GM21367 (cell line): Measurements from ENCODE around the gene CCDC149.

ENCODE experiments used
- ATAC-seq: cut with Tn5 transposase; IDR thresholded peaks from one replicate; pipeline ENCODE4 v1.9.1; 2021; ENCODE audit not compliant: unreplicated experiment

The CCDC149 gene

GRCh38 chr4:24845132-24845531 lies 67.7 kb downstream of the CCDC149 start:
- ATAC-seq, result no peak

GRCh38 chr4:24843096-24843495 lies 69.7 kb downstream of the CCDC149 start:
- no peak for ATAC-seq

- no peak for ATAC-seq
These were observed 70.5 kb downstream of the CCDC149 start for GRCh38 chr4:24842356-24842755.

- no peak for ATAC-seq
These were observed 71.9 kb downstream of the CCDC149 start for GRCh38 chr4:24840826-24841543.

GRCh38 chr4:24840362-24840761 lies 72.5 kb downstream of the CCDC149 start:
- ATAC-seq, result no peak

GRCh38 chr4:24837781-24838180 lies 75.1 kb downstream of the CCDC149 start:
- ATAC-seq, result no peak

GRCh38 chr4:24837336-24837735 lies 75.5 kb downstream of the CCDC149 start:
- ATAC-seq, result no peak

- ATAC-seq, result no peak
These were observed 76.1 kb downstream of the CCDC149 start for GRCh38 chr4:24836661-24837242.

- no peak for ATAC-seq
These were observed 77.1 kb downstream of the CCDC149 start for GRCh38 chr4:24835696-24836095.

GRCh38 chr4:24831637-24832036 lies 81.2 kb downstream of the CCDC149 start:
- peak; percentile 50 for ATAC-seq

GRCh38 chr4:24824720-24825119 lies 88.1 kb downstream of the CCDC149 start:
- ATAC-seq, result no peak

GRCh38 chr4:24820541-24820940 lies 92.3 kb downstream of the CCDC149 start:
- ATAC-seq, result no peak

- ATAC-seq, result no peak
These were observed 96.0 kb downstream of the CCDC149 start for GRCh38 chr4:24816797-24817196.

GRCh38 chr4:24813732-24814131 lies 99.1 kb downstream of the CCDC149 start:
- no peak for ATAC-seq

GRCh38 chr4:24810871-24811631 lies 101.8 kb downstream of the CCDC149 start:
- ATAC-seq, result no peak

GRCh38 chr4:24809815-24810405 lies 102.9 kb downstream of the CCDC149 start:
- ATAC-seq, result no peak

- no peak for ATAC-seq
These were observed 103.5 kb downstream of the CCDC149 start for GRCh38 chr4:24809376-24809775.

- ATAC-seq, result no peak
These were observed 103.9 kb downstream of the CCDC149 start for GRCh38 chr4:24808955-24809354.

GRCh38 chr4:24808261-24808660 lies 104.6 kb downstream of the CCDC149 start:
- no peak for ATAC-seq

GRCh38 chr4:24807611-24808010 lies 105.2 kb downstream of the CCDC149 start:
- no peak for ATAC-seq

- no peak for ATAC-seq
These were observed 106.4 kb downstream of the CCDC149 start for GRCh38 chr4:24806206-24806990.
